ENCODE measurements around the gene CEND1. TPM values are rescaled to one million over a fixed set of nuclear protein-coding genes. Genes with fewer than 3 reads are reported as not detected.
"Not testable (repeated sequence)": the region's sequence is repeated elsewhere in the genome, so short reads cannot be mapped to it uniquely, and the experiment has no call there.

The CEND1 gene
- total RNA-seq, 1 donor from 2014 or later = 0.49 TPM

DNA sequence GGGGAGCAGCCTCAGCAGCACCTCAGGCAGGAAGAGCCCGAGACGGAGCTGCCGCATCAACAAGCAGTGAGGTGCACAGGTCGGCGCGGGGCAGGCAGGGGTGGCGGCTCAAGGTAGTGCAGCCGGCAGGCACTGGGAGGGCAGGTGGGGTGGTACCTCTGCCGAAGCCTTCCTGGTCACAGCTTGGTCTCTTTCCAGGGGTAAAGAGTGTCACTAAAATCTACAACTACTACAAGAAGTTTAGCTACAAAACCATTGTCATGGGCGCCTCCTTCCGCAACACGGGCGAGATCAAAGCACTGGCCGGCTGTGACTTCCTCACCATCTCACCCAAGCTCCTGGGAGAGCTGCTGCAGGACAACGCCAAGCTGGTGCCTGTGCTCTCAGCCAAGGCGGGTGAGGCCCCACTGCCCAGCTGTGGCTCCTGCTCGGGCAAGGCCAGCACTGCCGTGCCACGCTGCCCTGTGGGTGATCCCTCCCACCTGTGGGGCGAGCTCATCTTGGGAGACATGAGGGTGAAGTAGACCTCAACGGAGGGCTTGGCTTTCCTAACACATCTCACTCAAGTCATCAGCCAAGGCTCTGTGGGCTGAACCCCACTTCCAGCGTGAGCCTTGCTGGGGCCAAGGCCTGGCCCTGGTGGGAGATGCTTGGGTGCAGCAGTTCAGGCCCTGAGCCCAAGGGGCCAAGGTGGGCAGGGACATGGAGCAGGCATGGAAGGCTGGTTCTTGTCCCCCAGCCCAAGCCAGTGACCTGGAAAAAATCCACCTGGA is 26.2 kb downstream of the CEND1 start:
- DNase-seq (ENCODE audit: low spot score) = no peak

DNA sequence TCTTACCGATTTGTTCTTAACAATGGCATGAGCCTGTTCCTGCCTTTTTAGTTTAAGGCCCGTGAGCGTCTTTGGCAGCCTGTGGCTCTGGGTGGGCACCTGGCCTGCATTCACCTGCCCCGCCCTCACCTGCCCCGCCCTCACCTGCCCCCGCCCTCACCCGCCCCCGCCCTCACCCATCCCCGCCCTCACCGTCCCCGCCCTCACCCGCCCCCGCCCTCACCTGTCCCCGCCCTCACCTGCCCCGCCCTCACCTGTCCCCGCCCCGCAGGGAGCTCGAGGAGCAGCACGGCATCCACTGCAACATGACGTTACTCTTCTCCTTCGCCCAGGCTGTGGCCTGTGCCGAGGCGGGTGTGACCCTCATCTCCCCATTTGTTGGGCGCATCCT is 26.8 kb downstream of the CEND1 start:
- no peak for DNase-seq (ENCODE audit: low spot score)

DNA sequence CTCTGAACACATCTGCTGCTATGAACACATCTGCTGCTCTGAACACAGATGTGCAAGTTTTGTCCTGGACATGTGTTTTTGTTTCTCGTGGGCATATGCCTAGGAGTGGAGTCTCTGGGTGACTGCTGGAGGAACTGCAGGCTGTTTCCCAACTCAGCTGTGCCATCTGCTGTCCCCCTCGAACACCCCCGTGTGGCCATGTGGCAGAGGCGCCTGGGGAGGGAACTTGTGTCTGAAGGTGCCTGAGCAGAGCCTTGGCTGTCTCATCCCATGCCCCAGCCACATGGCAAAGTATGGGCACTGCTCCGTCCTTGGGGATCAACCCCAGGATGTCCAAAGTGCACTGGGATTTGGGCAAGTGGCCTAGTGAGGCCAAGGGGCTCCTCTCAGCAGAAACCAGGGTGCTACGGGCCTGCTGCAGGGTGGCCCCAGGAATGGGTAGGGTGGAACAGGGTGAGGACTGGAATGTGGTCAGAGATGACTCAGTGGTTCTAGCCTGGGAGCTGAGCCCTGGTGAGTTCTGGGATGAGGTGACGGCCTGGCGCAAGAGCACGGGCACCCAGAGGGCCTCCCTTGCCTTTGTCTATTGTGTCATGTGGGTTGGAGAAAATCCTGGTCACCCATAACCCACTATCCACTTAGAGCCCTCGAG is 27.3 kb downstream of the CEND1 start:
- no peak for DNase-seq (ENCODE audit: low spot score)

DNA sequence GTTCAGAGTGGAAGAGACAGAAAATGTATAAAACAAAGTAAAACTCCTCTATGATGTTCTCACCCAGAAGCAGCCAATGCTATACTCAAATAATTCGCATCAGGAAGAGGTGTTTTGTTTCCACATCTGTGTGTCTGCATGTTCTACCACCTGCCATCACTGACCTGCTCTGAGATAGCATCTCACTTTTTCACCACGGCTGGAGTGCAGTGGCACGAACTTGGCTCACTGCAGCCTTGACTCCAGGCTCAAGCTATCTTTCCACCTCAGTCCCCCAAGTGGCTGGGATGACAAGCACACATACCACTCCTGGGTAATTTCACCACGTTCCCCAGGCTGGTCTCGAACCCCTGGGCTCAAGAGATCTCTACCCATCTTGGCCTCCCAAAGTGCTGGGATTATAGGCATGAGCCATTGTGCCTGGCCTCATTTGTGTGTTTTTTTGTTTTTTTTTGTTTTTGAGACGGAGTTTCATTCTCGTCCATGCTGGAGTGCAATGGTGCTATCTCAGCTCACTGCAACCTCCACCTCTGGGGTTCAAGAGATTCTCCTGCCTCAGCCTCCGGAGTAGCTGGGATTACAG is 28.3 kb downstream of the CEND1 start:
- no peak for DNase-seq (ENCODE audit: low spot score)

DNA sequence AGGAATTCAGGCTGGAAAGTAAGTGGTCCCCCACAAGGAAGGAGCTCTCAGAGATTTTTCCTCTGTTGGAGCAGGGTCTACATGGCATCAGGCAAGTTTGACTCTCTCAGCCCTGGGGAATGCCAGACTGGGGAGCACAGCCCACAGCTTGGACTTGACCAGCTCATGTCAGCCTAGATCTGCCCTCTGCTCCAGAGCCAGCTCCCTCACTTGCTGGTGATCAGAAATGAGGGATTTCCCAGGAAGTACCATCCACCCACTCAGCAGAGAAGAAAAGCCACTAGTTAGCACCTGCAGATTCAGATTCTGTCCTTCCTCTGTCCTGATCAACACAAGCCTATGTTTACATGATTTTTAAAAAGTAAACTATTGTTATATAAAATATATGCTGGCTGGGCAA is 29.7 kb downstream of the CEND1 start:
- DNase-seq (ENCODE audit: low spot score) = no peak

DNA sequence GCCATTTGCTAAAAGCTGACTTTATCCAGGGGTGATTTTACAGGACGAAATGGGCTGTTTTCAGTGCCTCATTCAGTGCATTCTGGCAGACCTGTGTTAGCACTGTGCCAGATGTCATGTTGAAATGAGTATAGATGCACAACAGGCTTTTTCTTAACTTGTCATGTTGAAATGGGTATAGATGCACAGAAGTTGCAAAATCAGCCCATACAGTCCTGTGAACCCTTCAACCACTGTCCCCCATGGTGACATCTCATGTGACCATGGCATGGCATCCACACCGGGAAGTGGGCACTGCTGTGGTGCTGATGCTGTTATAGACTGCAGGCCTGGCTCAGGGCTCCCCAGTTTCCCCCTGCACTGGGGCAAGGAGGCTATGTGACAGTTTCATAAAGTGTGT is 40.2 kb downstream of the CEND1 start:
- DNase-seq (ENCODE audit: low spot score) = no peak

DNA sequence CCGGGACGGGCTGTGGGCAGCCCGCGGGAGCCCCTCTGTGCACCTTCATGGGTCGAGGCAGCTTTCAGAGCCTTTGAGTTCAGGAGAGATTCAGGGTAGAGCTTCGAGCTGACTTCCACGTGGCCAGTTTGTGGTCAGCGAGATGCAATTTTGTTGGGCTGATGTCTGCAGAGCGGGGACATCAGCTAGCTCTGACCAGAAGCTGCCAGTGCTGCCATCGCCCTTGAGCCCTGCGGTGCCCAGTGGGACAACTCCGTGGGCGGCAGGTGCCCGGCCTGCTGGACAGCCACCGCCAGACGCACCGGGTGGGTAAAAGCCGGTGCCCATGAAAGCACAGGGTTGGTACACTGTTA is 41.9 kb downstream of the CEND1 start:
- no peak for DNase-seq (ENCODE audit: low spot score)

DNA sequence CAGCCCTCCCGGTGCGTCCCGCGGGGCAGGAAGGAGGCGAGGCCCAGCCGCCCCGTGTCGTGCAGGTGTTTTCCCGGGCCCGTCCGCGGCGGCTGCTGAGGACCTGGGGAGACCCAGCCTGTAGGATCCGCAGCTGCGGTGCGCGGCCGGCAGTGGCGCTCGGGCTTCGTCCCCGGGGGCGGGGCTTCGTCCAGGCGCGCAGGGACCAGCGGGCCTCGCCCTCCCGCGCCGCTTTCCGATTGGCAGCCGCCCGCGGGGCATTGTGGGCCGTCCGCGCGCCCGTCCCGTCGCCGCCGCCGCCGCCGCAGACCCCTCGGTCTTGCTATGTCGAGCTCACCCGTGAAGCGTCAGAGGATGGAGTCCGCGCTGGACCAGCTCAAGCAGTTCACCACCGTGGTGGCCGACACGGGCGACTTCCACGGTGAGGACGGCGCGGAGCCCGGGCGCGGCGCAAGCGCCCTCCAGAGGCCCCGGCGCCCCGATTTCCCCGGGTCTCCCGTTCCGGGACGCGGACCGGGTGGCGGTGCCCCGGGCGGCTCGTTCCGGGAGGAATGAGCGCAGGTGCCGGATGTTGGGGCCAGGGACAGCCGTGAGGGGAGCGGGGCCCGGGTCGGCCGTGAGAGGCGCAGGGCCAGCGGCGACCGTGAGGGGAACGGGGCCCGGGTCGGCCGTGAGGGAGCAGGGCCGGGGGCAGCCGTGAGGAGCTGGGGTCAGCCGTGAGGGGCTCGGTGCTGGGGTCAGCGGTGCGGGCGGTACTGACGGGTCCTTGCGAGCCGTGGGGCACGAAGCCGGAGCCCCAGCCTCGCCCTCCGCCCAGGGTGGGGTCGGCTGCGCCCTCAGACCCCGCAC is 42.5 kb downstream of the CEND1 start, which contains the start of gene TALDO1:
TALDO1 (plus strand) TSS at position 307 of the 849 bp plus-strand sequence; CDS start at position 325, 18 bp downstream.
- peak; percentile 90 for DNase-seq (ENCODE audit: low spot score)

DNA sequence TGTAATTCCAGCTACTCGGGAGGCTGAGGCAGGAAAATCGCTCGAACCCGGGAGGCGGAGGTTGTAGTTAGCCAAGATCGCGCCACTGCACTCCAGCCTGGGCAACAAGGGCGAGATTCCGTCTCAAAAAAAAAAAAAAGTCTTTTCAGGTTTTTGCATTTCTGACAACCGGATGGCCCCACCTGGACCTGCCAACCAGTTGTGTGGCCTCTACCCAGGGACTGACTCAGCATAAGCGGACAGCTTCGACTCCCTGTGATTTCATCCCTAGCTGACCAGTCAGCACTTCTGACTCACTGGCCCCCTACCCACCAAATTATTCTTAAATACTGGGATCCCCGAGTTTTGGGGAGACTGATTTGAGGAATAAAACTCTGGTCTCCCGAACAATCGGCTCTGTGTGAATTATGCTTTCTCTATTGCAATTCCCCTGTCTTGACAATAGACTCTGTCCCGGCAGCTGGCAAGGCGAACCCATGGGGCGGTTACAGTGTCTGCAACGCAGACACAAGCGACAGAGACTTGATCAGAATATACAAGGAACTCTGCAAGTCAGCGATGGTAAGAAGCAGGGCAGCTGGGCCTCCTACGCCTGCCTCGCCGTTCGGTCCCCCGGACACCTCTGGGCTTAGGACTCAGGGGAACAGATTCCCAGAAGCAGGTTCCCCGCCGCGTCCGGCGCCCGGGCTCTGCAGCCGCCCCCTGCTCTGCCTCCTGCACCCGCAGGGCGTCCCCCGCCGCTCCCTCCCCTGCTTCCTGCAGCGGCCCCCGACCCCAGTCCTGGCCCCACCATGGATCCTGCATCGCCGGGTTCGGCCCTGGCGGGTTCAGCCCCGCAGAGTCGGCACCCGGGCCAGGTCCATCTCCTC is 43.4 kb downstream of the CEND1 start:
- DNase-seq (ENCODE audit: low spot score) = no peak

DNA sequence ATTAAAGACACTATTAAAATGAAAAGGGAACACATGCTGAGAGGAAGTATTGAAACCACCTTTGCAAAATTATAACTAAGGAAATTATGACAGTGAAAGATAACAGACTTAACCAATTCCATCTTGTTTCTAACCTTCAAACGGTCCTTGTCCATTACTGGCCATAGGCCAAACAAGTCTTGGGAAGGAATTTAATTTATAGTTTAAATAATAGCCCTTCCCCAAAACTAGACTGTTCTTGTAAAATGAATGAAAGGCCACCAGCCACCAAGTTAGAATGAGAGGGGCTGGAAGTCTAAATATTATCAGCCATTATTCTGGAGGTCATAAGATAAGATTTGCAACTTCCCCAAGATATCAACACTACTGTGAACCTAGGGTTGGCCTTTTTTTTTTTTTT is 44.5 kb downstream of the CEND1 start:
- no peak for DNase-seq (ENCODE audit: low spot score)

DNA sequence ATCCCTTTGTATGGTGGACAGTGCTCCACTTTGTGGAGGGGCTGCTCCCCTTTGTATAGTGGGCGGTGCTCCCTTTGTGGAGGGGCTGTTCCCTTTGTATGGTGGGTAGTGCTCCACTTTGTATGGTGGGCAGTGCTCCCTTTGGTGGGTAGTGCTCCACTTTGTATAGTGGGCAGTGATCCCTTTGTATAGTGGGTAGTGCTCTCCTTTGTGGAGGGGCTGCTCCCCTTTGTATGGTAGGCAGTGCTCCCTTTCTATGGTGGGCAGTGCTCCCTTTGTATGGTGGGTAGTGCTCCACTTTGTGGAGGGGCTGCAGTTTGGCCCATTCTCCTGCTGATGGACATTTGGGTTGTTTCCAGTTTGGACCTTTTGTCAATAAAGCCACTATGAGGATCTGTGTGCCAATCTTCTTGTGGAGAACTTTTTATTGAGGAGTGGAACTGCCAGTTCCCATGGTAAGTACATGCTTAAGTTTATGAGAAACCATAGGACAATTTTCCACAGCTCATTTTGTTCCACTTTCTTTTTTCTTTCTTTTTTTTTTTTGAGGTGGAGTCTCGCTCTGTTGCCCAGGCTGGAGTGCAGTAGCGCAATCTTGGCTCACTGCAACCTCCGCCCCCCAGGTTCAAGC is 47.2 kb downstream of the CEND1 start:
- no peak for DNase-seq (ENCODE audit: low spot score)

DNA sequence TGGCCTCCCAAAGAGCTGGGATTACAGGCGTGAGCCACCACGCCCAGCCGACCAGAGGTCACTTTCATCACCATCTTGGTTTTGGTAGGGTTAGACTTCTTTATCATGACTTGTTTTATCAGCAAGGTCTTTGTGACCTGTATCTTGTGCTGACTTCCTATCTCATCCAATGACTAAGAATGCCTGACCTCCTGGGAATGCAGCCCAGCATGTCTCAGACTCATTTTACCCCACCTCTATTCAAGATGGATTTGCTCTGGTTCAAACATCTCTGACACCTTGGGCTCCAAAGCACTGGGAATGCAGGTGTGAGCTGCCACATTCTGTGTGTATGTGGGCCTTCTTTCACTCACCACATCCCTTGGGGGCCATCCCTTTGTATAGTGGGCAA is 47.7 kb downstream of the CEND1 start:
- DNase-seq (ENCODE audit: low spot score) = no peak

DNA sequence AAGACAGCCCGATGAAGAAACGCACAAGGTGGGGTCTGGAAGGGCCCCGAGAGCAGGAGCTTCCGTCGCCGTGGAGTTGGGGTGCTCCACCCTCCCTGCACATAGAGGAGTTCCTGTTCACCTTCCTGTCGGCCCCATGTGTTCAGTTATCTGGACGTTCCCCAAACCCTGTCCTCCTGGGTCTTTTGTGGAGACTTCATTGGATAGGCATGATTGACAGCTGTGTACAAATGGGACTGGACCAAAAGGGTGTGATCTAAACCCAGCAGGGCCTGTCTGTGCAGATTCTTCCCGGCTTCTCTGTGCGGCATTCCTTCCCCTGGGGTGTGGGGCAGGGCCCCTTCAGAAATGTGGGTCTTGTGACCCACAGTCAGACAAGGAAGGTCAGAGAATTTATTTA is 52.0 kb downstream of the CEND1 start:
- not testable (repeated sequence) for DNase-seq (ENCODE audit: low spot score)

DNA sequence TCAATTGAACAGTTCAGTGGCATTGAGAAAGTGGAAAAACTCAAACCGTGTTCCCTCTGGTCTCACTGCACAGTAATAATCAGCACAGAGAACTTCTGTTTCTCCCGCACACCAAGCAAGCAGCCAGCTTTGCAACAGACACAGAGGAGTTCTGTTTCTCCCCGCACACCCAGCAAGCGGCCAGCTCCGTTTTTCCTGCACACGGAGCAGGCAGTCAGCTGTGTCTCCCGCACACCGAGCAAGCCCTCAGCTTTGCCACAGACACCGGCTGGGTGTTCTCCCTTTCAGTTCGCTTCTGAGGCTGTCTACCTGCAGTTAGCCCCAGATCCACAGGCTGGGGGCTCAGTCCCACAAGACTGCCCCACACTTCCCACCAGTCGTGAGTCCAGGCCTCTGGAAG is 52.5 kb downstream of the CEND1 start:
- no peak for DNase-seq (ENCODE audit: low spot score)

Other genes with a start within 250 kb of the CEND1 start
- 7.5 TPM for gene LMNTD2, start 229.4 kb downstream of the CEND1 start, total RNA-seq
- 179 TPM for gene RASSF7, start 229.1 kb downstream of the CEND1 start, total RNA-seq
- 38.1 TPM for gene PHRF1, start 213.6 kb downstream of the CEND1 start, total RNA-seq
- gene IRF7, start 174.1 kb downstream of the CEND1 start, total RNA-seq = 54.0 TPM
- gene CDHR5, start 165.1 kb downstream of the CEND1 start, total RNA-seq = 89.6 TPM
- gene SCT, start 162.9 kb downstream of the CEND1 start, total RNA-seq = not detected
- gene DRD4, start 152.8 kb downstream of the CEND1 start, total RNA-seq = 2.6 TPM
- gene DEAF1, start 94.9 kb downstream of the CEND1 start, total RNA-seq = 45.0 TPM
- gene TMEM80, start 94.3 kb downstream of the CEND1 start, total RNA-seq = 52.0 TPM
- 228 TPM for gene EPS8L2, start 83.9 kb downstream of the CEND1 start, total RNA-seq
- 176 TPM for gene TALDO1, start 42.6 kb downstream of the CEND1 start, total RNA-seq
- 85.9 TPM for gene GATD1, start 12.6 kb downstream of the CEND1 start, total RNA-seq
- 16.3 TPM for gene SLC25A22, start 8.2 kb upstream of the CEND1 start, total RNA-seq
- 27.7 TPM for gene PIDD1, start 15.1 kb upstream of the CEND1 start, total RNA-seq
- gene RPLP2, start 19.9 kb upstream of the CEND1 start, total RNA-seq = 1,317 TPM
- 159 TPM for gene PNPLA2, start 28.8 kb upstream of the CEND1 start, total RNA-seq
- 40.5 TPM for gene CRACR2B, start 37.8 kb upstream of the CEND1 start, total RNA-seq
- gene CD151, start 42.9 kb upstream of the CEND1 start, total RNA-seq = 442 TPM
- 108 TPM for gene POLR2L, start 52.4 kb upstream of the CEND1 start, total RNA-seq
- gene TSPAN4, start 52.8 kb upstream of the CEND1 start, total RNA-seq = 34.6 TPM
- gene CHID1, start 120.7 kb upstream of the CEND1 start, total RNA-seq = 101 TPM
- 91.8 TPM for gene AP2A2, start 135.8 kb upstream of the CEND1 start, total RNA-seq
- 173 TPM for gene MUC6, start 246.6 kb upstream of the CEND1 start, total RNA-seq

Measured in mucosa of gallbladder (tissue), 1 donor.